OCI-LY7 (cell line): ENCODE data around the gene C6orf15. TPM values are rescaled to one million over a fixed set of nuclear protein-coding genes. Genes with fewer than 3 reads are reported as not detected.

Experiments
- BruUV-seq: library from RNA; stranded (reverse); fragments of 400-500 nt; replicated peaks from 2 replicates; lab custom pipeline; 2021; lab: Mats Ljungman, UMichigan
- CTCF ChIA-PET: fragments of 300-600 bp; sonication (Branson Sonifier 250); formaldehyde crosslinking; loops from one replicate; lab custom pipeline; 2022; ENCODE audit warnings: antibody characterized with exemption; ENCODE audit not compliant: unreplicated experiment; lab: Charles Lee
- POLR2A ChIA-PET: fragments of 300-600 bp; sonication (Branson Sonifier 250); formaldehyde crosslinking; loops from one replicate; lab custom pipeline; 2022; ENCODE audit warnings: antibody characterized with exemption; lab: Charles Lee
- DNase-seq: peaks from one replicate; pipeline ENCODE4 v3.0.0-alpha.2; 2015; ENCODE audit warnings: low spot score
- H2AFZ ChIP-seq: fragments of 200-600 bp; sonication (generic), shearing (Covaris generic); 2 replicates; pipeline ENCODE4 v1.6.1; 2014; ENCODE audit warnings: mild to moderate bottlenecking, antibody characterized with exemption, low read length, moderate library complexity
- H3K27ac ChIP-seq: fragments of 200-600 bp; sonication (generic); 2 replicates; pipeline ENCODE4 v1.5.1; 2014; ENCODE audit warnings: mixed run types, low read depth, mild to moderate bottlenecking, moderate library complexity, low read length, inconsistent platforms; ENCODE audit not compliant: poor library complexity, severe bottlenecking
- H3K36me3 ChIP-seq: fragments of 200-600 bp; sonication (generic); 2 replicates; pipeline ENCODE4 v1.6.1; 2014; ENCODE audit warnings: mild to moderate bottlenecking, antibody characterized with exemption, low read length, moderate library complexity, mixed read lengths; ENCODE audit not compliant: insufficient read depth
- H3K4me1 ChIP-seq: fragments of 200-600 bp; sonication (generic); 2 replicates; pipeline ENCODE4 v1.5.1; 2014; ENCODE audit warnings: mild to moderate bottlenecking, low read length; ENCODE audit not compliant: insufficient read depth, poor library complexity, severe bottlenecking
- H3K4me2 ChIP-seq: fragments of 200-600 bp; sonication (generic); 2 replicates; pipeline ENCODE4 v1.6.1; 2014; ENCODE audit warnings: mild to moderate bottlenecking, low read length
- H3K4me3 ChIP-seq: fragments of 200-600 bp; sonication (generic); 2 replicates; pipeline ENCODE4 v1.5.1; 2014; ENCODE audit warnings: mild to moderate bottlenecking, low read depth, low read length; ENCODE audit not compliant: poor library complexity, severe bottlenecking
- H3K79me2 ChIP-seq: fragments of 200-600 bp; sonication (generic); 2 replicates; pipeline ENCODE4 v1.6.1; 2016; ENCODE audit warnings: low read depth, mild to moderate bottlenecking, low read length, moderate library complexity, mixed read lengths; ENCODE audit not compliant: insufficient read depth
- H3K9me2 ChIP-seq: fragments of 200-600 bp; sonication (generic); 2 replicates; pipeline ENCODE4 v1.6.1; 2016; ENCODE audit warnings: mild to moderate bottlenecking, low read length, mixed read lengths; ENCODE audit not compliant: insufficient read depth
- H3K9me3 ChIP-seq: fragments of 200-600 bp; sonication (generic); 2 replicates; pipeline ENCODE4 v1.6.1; 2014; ENCODE audit warnings: mild to moderate bottlenecking, mixed run types, low read length, mixed read lengths
- H4K20me1 ChIP-seq: fragments of 200-600 bp; sonication (generic); 2 replicates; pipeline ENCODE4 v1.6.1; 2014; ENCODE audit warnings: mild to moderate bottlenecking, antibody characterized with exemption, low read length, moderate library complexity, mixed read lengths; ENCODE audit not compliant: insufficient read depth
- CTCF ChIP-seq: fragments of 200-600 bp; sonication (generic); conservative IDR thresholded peaks from 2 replicates; pipeline ENCODE4 v1.5.1; 2014; ENCODE audit warnings: mild to moderate bottlenecking, antibody characterized with exemption, low read length, moderate library complexity, mixed read lengths
- EZH2phosphoT487 ChIP-seq: fragments of 200-600 bp; sonication (generic); IDR thresholded peaks from 2 replicates; pipeline ENCODE4 v1.6.1; 2018; ENCODE audit warnings: low read depth, borderline replicate concordance, mild to moderate bottlenecking, mixed run types, antibody characterized with exemption, low read length, moderate library complexity, mixed read lengths
- intact Hi-C: fragments of 100-400 bp; cut with micrococcal nuclease; formaldehyde crosslinking; loops from one replicate; pipeline ENCODE4 v1.10.0; 2022; ENCODE audit not compliant: unreplicated experiment
- total RNA-seq, 2 experiments: library from RNA; depleted of rRNA in 1 of 2; stranded (reverse); fragments of >200 nt in 1 of 2; shearing (Covaris generic) in 1 of 2; gene quantifications; 2 replicates each; pipeline ENCODE4 v1.2.3, GENCODE V29; 2014 to 2022

Gene C6orf15
- total RNA-seq, 2 experiments from 2014 or later: not detected

DNA sequence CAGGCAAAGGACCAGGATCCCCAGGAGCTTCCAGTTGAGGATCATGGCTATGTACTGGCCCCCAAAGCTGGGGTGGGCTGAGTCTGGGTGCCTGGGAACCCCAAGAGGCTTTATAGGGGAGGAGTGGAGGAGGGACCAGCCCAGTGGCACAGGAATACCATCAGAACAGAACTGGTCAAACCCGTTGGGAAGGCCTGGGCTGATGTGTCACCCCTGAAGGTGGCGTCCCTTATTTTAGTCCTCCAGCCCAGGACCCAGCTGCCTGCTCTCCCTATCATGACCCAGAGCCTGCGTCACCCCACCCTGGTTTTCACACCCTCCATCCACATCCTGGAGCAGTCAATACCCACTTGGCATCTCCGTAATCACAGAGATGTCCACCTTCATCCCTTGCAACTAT, 26.6 kb upstream of the C6orf15 start, which contains the start of gene PSORS1C2:
Gene PSORS1C2 (minus strand): TSS at position 85 of the 400 bp plus-strand sequence. CDS start 40 bp downstream, at position 45.
- POLR2A ChIA-PET: interaction anchor here (0.9 kb wide), 1 partner anchor 25 kb away, joined by 3 read pairs; no protein-coding TSS in a partner anchor
- Histone ChIP-seq H3K4me2 (peak within 1 kb of the TSS; percentile 50; the same call in 1 of the 2 replicates), H3K36me3 (no peaks in the 10 kb centered on the region), H4K20me1 (no peaks in the 10 kb centered on the region), H3K4me1 (peaks cover 6% of the 10 kb centered on the region), H3K4me3 (no peak within 1 kb of the TSS), H2AFZ (no peak within 1 kb of the TSS; the same call in 1 of the 2 replicates), H3K9me3 (no peaks in the 10 kb centered on the region), H3K9me2 (no peaks in the 10 kb centered on the region), H3K27ac (no peak within 1 kb of the TSS), H3K79me2 (no peaks in the 10 kb centered on the region)
- DNase-seq: no peak
- BruUV-seq: no TSS peak
- intact Hi-C loops: no loop called here
- TF ChIP-seq EZH2phosphoT487: no peak
- TF ChIP-seq CTCF: no peak
- CTCF ChIA-PET: interaction anchor here (2.0 kb wide), 1 partner anchor 228 kb away, joined by 4 read pairs; no protein-coding TSS in a partner anchor

GRCh38 chr6:31135710-31136109, 23.3 kb upstream of the C6orf15 start:
- POLR2A ChIA-PET: no interaction called here
- no TSS peak for BruUV-seq
- H3K36me3 ChIP-seq: no peaks in the 10 kb centered on the region
- H2AFZ ChIP-seq: no peak overlapping the region
- H3K9me3 ChIP-seq: no peaks in the 10 kb centered on the region
- intact Hi-C loops: no loop called here
- no peak overlapping the region for H3K27ac ChIP-seq
- H3K79me2 ChIP-seq: no peaks in the 10 kb centered on the region
- no peak overlapping the region for H3K4me3 ChIP-seq
- DNase-seq: no peak
- no peaks in the 10 kb centered on the region for H4K20me1 ChIP-seq
- peaks cover 6% of the 10 kb centered on the region for H3K4me1 ChIP-seq
- H3K9me2 ChIP-seq: no peaks in the 10 kb centered on the region
- no peak overlapping the region for H3K4me2 ChIP-seq
- CTCF ChIA-PET: no interaction called here
- TF ChIP-seq EZH2phosphoT487 (no peak), CTCF (no peak)

DNA sequence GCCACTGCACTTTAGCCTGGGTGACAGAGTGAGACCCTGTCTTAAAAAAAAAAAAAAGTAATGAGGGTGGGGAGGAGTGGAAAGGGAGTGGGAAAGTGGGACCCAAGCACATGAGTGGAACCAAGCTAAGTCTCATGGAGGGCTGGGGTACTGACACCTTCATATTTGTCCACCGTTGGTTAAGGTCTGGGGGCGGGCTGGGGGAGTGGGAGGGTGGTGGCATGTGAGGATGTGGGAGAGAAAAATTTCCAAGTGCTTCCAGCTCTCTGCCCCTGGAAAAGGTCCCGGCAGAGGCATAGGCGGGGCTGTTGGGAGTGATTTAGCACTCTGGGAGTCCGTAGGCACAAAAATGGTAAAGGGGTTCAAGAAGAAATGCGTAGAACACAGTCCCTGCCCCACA, 20.4 kb upstream of the C6orf15 start:
- ChIA-PET CTCF (interaction anchor here (0.6 kb wide), 1 partner anchor 172 kb away, joined by 3 read pairs; no protein-coding TSS in a partner anchor), POLR2A (no interaction called here)
- no TSS peak for BruUV-seq
- Histone ChIP-seq H4K20me1 (no peaks in the 10 kb centered on the region), H3K79me2 (no peaks in the 10 kb centered on the region), H3K4me2 (no peak overlapping the region), H3K9me3 (no peaks in the 10 kb centered on the region), H3K36me3 (no peaks in the 10 kb centered on the region), H3K4me1 (peaks cover 4% of the 10 kb centered on the region), H3K4me3 (no peak overlapping the region), H3K9me2 (no peaks in the 10 kb centered on the region), H3K27ac (no peak overlapping the region), H2AFZ (no peak overlapping the region)
- intact Hi-C loops: no loop called here
- no peak for DNase-seq
- TF ChIP-seq CTCF (no peak), EZH2phosphoT487 (no peak)
